ENCODE results near the gene TMED6. TPM values are rescaled to one million over a fixed set of nuclear protein-coding genes. Genes with fewer than 3 reads are reported as not detected.

TMED6 gene
- total and polyA plus RNA-seq, 2 donors (not counting 3 experiments of a cell fraction or from before 2014, with no cell fraction given): 1.2 TPM; not detected in 1

DNA sequence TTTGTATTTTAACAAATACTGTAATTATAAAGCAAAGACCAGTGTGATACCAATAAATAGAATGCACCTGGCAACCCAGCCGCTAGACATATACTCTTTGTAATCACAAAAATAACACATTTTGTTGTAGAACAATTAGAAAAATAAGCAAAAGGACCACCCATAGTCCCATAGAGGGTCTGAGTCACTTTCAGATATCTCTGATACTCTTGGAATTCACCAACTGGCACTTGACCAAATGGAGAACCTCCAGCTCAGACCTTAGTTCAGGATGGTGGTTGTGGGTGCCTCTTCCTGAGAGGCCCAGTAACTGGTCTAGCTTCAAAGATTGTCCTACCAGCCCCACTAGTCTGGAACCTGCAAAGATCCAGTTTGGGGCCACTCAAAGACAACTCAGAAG lies 35.0 kb upstream of the TMED6 start:
- peak overlapping the region; percentile 33 for H3K4me2 ChIP-seq (ENCODE audit: insufficient read depth, low read length)
- dilution Hi-C loops (cut with MboI; ENCODE audit: extremely low pct_ligation_motif_present, low sequenced_read_pairs) (no loop called here), intact Hi-C loops (cut with micrococcal nuclease) (no loop called here)
- DNase-seq (ENCODE audit: low read depth, low spot score): no peak
- H3K4me3 ChIP-seq (replicated peaks in 1 of 3; ENCODE audit: insufficient read depth in 1 of 3, low read depth in 1 of 3, low read length in 3 of 3): no peak overlapping the region
- no peak overlapping the region for H3K27ac ChIP-seq (ENCODE audit: insufficient read depth, low read depth, low read length)
- FAIRE-seq: no peak
- H3K4me1 ChIP-seq (ENCODE audit: control insufficient read depth, extremely low read depth, insufficient read depth, low read length): peaks cover 18% of the 10 kb centered on the region
- H4K20me1 ChIP-seq (replicated peaks; ENCODE audit: control insufficient read depth, extremely low read depth, insufficient read depth, low read length): no peaks in the 10 kb centered on the region
- H3K27me3 ChIP-seq (ENCODE audit: control insufficient read depth in 2 of 2, insufficient read depth in 2 of 2, low read length in 2 of 2): no peaks in the 10 kb centered on the region
- peaks cover 4 to 9% of the 10 kb centered on the region in 2 experiments for H3K36me3 ChIP-seq (ENCODE audit: control insufficient read depth in 2 of 2, extremely low read depth in 1 of 2, insufficient read depth in 2 of 2, low read length in 2 of 2)
- no peak overlapping the region for H3K9ac ChIP-seq (replicated peaks; ENCODE audit: extremely low read depth, insufficient read depth, low read length)
- H3K9me1 ChIP-seq (replicated peaks; ENCODE audit: control insufficient read depth, extremely low read depth, insufficient read depth, low read length): no peaks in the 10 kb centered on the region
- H3K9me3 ChIP-seq (replicated peaks; ENCODE audit: control insufficient read depth, insufficient read depth, low read length): no peaks in the 10 kb centered on the region
- ChIA-PET CTCF (interaction anchor here (4.5 kb wide), 1 partner anchor 9 kb away, joined by 23 read pairs; no protein-coding TSS in a partner anchor), POLR2A (no interaction called here)
- peak overlapping the region; percentile 28 for H2AFZ ChIP-seq (ENCODE audit: low read depth, low read length)
- no TSS peak for BruUV-seq (replicated peaks)
- TF ChIP-seq GATA2 (IDR thresholded peaks at IDR 0.05; ENCODE audit: insufficient read depth, insufficient read length, low read depth, low read length): no peak
- TF ChIP-seq EZH2 (IDR thresholded peaks at IDR 0.05; ENCODE audit: borderline replicate concordance, low read depth, low read length, severe bottlenecking): no peak
- peaks cover 30% of the 10 kb centered on the region for H3K79me2 ChIP-seq (ENCODE audit: control insufficient read depth, insufficient read depth, low read length)

DNA sequence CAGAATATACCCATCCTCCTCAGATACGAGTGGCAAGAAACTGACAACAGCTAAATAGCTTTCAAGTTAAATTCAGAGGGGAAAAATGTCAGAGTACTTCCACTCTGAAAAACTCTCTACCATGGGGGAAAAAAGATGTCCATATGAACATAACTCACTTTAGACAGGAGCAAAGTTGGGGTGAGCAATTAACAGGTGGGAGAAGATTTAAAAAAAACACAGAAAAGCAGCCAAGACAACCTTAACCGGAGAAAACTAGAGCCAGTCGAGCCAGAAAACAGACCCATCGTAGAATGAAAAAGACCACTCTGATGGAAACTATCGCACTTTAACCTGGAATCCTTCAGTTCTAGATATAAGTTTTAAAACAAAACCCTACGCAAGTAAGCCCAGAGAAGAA lies 33.4 kb upstream of the TMED6 start:
- peaks cover 33% of the 10 kb centered on the region for H3K79me2 ChIP-seq (ENCODE audit: control insufficient read depth, insufficient read depth, low read length)

More for the DNA sequence above, 33.4 kb upstream of the TMED6 start:
- TF ChIP-seq MYC (IDR thresholded peaks at IDR 0.05; ENCODE audit: low read depth, low read length): no peak
- TF ChIP-seq, protein P1, sequence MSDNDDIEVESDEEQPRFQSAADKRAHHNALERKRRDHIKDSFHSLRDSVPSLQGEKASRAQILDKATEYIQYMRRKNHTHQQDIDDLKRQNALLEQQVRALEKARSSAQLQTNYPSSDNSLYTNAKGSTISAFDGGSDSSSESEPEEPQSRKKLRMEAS (IDR thresholded peaks at IDR 0.05; ENCODE audit: insufficient read depth, insufficient read length): no peak
- no peak for TF ChIP-seq EZH2 (IDR thresholded peaks at IDR 0.05; ENCODE audit: borderline replicate concordance, low read depth, low read length, severe bottlenecking)
- TF ChIP-seq FOS (IDR thresholded peaks at IDR 0.05; ENCODE audit: borderline replicate concordance, insufficient read depth, low read length): no peak
- no peak for FAIRE-seq
- Histone ChIP-seq H3K36me3 (ENCODE audit: control insufficient read depth in 2 of 2, extremely low read depth in 1 of 2, insufficient read depth in 2 of 2, low read length in 2 of 2) (peaks cover 4 to 9% of the 10 kb centered on the region in 2 experiments), H3K27me3 (ENCODE audit: control insufficient read depth in 2 of 2, insufficient read depth in 2 of 2, low read length in 2 of 2) (no peaks in the 10 kb centered on the region), H4K20me1 (replicated peaks; ENCODE audit: control insufficient read depth, extremely low read depth, insufficient read depth, low read length) (no peaks in the 10 kb centered on the region), H3K9ac (replicated peaks; ENCODE audit: extremely low read depth, insufficient read depth, low read length) (peak overlapping the region; percentile 97), H3K9me1 (replicated peaks; ENCODE audit: control insufficient read depth, extremely low read depth, insufficient read depth, low read length) (no peaks in the 10 kb centered on the region), H3K4me1 (ENCODE audit: control insufficient read depth, extremely low read depth, insufficient read depth, low read length) (peaks cover 25% of the 10 kb centered on the region), H3K9me3 (replicated peaks; ENCODE audit: control insufficient read depth, insufficient read depth, low read length) (no peaks in the 10 kb centered on the region), H2AFZ (ENCODE audit: low read depth, low read length) (peak overlapping the region; percentile 1), H3K4me3 (replicated peaks in 1 of 3; ENCODE audit: insufficient read depth in 1 of 3, low read depth in 1 of 3, low read length in 3 of 3) (peak overlapping the region; percentile 93 to 98 (median 96)), H3K4me2 (ENCODE audit: insufficient read depth, low read length) (peak overlapping the region; percentile 79), H3K27ac (ENCODE audit: insufficient read depth, low read depth, low read length) (peak overlapping the region; percentile 88)
- BruUV-seq (replicated peaks): TSS peak; percentile 46
- dilution Hi-C loops (cut with MboI; ENCODE audit: extremely low pct_ligation_motif_present, low sequenced_read_pairs): no loop called here
- ChIA-PET CTCF (interaction anchor here (0.8 to 4.5 kb wide), 2 partner anchors 11 to 538 kb away, joined by 6 to 23 read pairs; no protein-coding TSS in a partner anchor), POLR2A (interaction anchor here (0.5 kb wide), 1 partner anchor 41 kb away, joined by 3 read pairs; no protein-coding TSS in a partner anchor)
- DNase-seq (ENCODE audit: low read depth, low spot score): no peak
- intact Hi-C loops (cut with micrococcal nuclease): loop anchor here (1.0 kb wide), 1 partner anchor 46 kb away; the partner anchor contains the start of genes COG8 and NIP7

Measured in endothelial cell of umbilical vein (primary cell).